ENCODE measurements around the gene COX4I1. TPM values are rescaled to one million over a fixed set of nuclear protein-coding genes. Genes with fewer than 3 reads are reported as not detected.
"Not testable (repeated sequence)": the region's sequence is repeated elsewhere in the genome, so short reads cannot be mapped to it uniquely, and the experiment has no call there.

COX4I1 gene
- total RNA-seq, 2 experiments from 2014 or later: 505 to 520 TPM

DNA sequence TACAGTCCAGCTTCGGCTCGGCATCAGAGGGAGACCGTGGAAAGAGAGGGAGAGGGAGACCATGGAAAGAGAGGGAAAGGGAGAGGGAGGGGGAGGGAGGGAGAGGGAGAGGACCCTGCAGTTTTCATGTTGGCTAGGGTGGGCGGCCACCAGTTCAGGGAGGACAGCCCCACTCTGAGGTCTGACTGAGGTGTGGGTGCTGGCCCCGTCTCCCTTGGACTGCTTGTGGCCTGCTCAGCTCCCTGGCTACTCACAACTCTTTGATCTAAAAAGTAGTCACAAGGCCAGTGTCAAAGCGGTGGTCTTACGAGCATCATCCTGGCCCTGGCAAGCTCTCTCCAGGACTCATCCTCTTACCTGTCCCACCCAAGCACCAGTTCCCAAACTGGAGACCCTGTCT lies 9.4 kb downstream of the COX4I1 start:
- CTCF ChIA-PET: interaction anchor here (2.8 kb wide), 1 partner anchor 12 kb away, joined by 13 read pairs; no protein-coding TSS in a partner anchor
- H3K4me1 Mint-ChIP-seq (ENCODE audit: low read depth): peaks cover 1% of the 10 kb centered on the region
- peaks cover 27% of the 10 kb centered on the region for H3K36me3 Mint-ChIP-seq (ENCODE audit: low read depth)
- no peak overlapping the region for H3K27ac Mint-ChIP-seq
- POLR2A ChIA-PET: no interaction called here
- no peaks in the 10 kb centered on the region for H3K9me3 Mint-ChIP-seq (ENCODE audit: insufficient read depth)
- peaks cover 21% of the 10 kb centered on the region for H3K27me3 Mint-ChIP-seq (ENCODE audit: low read depth)
- ATAC-seq (no peak), DNase-seq (no peak)
- H3K4me3 Mint-ChIP-seq: no peak overlapping the region

DNA sequence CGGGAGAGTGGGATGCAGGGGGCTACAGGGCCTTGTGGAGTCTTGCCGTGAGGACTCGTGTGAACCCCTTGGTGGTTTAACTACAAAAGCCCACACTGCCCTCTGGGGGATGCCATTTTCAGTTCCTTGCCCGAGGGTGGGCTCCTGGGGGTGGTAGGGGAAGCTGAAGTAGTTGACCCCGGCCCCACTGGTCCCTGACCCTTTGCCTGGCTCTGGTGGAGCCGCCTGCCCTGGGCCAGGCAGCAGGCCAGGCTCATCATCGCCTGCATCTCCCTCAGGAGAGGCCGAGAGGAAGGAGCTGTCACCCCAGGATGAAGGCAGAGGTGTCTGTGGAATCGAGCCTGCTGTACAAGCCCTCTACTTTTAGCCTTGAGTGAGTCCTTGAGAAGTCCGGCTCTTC lies 10.2 kb downstream of the COX4I1 start:
- ChIA-PET CTCF (interaction anchor here (0.6 to 2.8 kb wide), 2 partner anchors 9 to 12 kb away, joined by 3 to 13 read pairs; no protein-coding TSS in a partner anchor), POLR2A (no interaction called here)
- no peak overlapping the region for H3K4me3 Mint-ChIP-seq
- no peaks in the 10 kb centered on the region for H3K9me3 Mint-ChIP-seq (ENCODE audit: insufficient read depth)
- DNase-seq: no peak
- H3K27me3 Mint-ChIP-seq (ENCODE audit: low read depth): peaks cover 22% of the 10 kb centered on the region
- peaks cover 22% of the 10 kb centered on the region for H3K36me3 Mint-ChIP-seq (ENCODE audit: low read depth)
- ATAC-seq: peak; percentile 10
- H3K27ac Mint-ChIP-seq: no peak overlapping the region
- no peaks in the 10 kb centered on the region for H3K4me1 Mint-ChIP-seq (ENCODE audit: low read depth)

GRCh38 chr16:85810097-85810741 lies 10.7 kb downstream of the COX4I1 start:
- Mint-ChIP-seq H3K27ac (no peak overlapping the region), H3K4me1 (ENCODE audit: low read depth) (no peaks in the 10 kb centered on the region), H3K27me3 (ENCODE audit: low read depth) (peaks cover 27% of the 10 kb centered on the region), H3K9me3 (ENCODE audit: insufficient read depth) (no peaks in the 10 kb centered on the region), H3K4me3 (no peak overlapping the region), H3K36me3 (ENCODE audit: low read depth) (peaks cover 17% of the 10 kb centered on the region)
- CTCF ChIA-PET: interaction anchor here (2.8 kb wide), 1 partner anchor 11 kb away, joined by 13 read pairs; no protein-coding TSS in a partner anchor
- POLR2A ChIA-PET: interaction anchor here (0.6 to 1.2 kb wide), 2 partner anchors 171 to 275 kb away, joined by 3 read pairs; no protein-coding TSS in a partner anchor
- ATAC-seq: no peak
- no peak for DNase-seq

DNA sequence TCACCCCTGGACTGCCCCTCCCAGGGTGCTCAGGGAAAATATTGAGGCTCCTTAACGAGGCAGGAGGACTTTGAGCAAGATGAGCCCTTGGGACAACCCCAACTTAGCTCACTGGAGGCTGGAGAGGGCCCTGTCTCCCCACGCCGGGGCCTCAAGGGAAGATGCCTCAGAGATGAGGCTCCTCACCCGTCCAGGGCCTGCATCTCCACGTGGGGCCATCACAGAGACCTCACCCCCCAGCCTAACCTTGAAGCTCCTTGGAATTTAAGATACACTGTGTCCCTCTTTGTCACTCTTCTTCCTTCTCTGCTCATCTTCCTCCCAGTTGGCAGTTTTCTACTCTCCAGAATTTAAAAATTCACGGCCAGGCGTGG lies 11.2 kb downstream of the COX4I1 start:
- DNase-seq (no peak), ATAC-seq (no peak)
- Mint-ChIP-seq H3K4me3 (no peak overlapping the region), H3K27ac (no peak overlapping the region), H3K27me3 (ENCODE audit: low read depth) (peaks cover 27% of the 10 kb centered on the region), H3K36me3 (ENCODE audit: low read depth) (peaks cover 12% of the 10 kb centered on the region), H3K4me1 (ENCODE audit: low read depth) (no peaks in the 10 kb centered on the region), H3K9me3 (ENCODE audit: insufficient read depth) (no peaks in the 10 kb centered on the region)
- POLR2A ChIA-PET: interaction anchor here (0.6 to 1.2 kb wide), 2 partner anchors 171 to 275 kb away, joined by 3 read pairs; no protein-coding TSS in a partner anchor
- CTCF ChIA-PET: interaction anchor here (2.8 kb wide), 1 partner anchor 10 kb away, joined by 13 read pairs; no protein-coding TSS in a partner anchor

DNA sequence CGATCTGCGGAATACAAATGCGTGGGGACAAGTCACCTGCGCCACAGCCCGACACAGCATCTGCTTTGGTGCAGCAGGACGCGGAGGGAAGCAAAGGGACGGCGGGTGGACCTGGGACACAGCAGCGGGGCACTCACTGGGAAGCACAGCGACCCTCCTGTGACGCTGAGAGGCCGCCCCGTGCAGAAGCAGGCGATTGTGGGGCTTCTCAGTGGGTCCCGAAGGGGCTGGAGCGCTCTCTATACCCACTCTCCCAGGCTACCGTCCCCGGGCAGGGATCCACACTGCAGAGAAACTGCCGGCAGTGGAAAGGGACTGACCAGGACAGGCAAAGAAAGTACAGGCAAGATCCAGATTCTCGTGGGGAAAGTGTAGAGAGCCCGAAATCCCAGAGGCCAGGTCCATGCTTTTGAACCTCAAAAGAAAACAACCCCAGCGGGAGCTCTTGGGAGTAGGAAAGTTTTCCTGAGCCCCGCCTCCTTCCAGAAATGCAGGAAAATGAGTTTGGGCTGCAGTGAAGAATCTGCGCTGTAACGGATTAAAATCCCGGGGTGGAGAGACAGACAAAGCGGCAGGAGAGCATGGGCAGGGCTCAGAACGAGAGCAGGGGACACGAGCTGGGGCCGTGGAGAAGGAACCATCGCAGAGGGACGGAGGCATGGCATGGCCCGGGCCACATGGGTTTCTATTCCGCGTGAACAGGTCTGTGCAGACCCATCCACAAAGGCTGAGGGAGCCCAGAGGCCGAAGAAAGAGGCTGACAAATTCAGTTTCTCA lies 12.7 kb downstream of the COX4I1 start:
- Mint-ChIP-seq H3K27ac (no peak overlapping the region), H3K4me1 (ENCODE audit: low read depth) (no peaks in the 10 kb centered on the region), H3K4me3 (no peak overlapping the region), H3K36me3 (ENCODE audit: low read depth) (no peaks in the 10 kb centered on the region), H3K9me3 (ENCODE audit: insufficient read depth) (no peaks in the 10 kb centered on the region), H3K27me3 (ENCODE audit: low read depth) (peaks cover 27% of the 10 kb centered on the region)
- ChIA-PET CTCF (interaction anchor here (0.6 to 2.8 kb wide), 3 partner anchors 9 to 175 kb away, joined by 3 to 13 read pairs (median 7); no protein-coding TSS in a partner anchor), POLR2A (interaction anchor here (0.8 to 1.2 kb wide), 2 partner anchors 19 to 176 kb away, joined by 3 to 4 read pairs; no protein-coding TSS in a partner anchor)
- no peak for ATAC-seq
- DNase-seq: no peak

DNA sequence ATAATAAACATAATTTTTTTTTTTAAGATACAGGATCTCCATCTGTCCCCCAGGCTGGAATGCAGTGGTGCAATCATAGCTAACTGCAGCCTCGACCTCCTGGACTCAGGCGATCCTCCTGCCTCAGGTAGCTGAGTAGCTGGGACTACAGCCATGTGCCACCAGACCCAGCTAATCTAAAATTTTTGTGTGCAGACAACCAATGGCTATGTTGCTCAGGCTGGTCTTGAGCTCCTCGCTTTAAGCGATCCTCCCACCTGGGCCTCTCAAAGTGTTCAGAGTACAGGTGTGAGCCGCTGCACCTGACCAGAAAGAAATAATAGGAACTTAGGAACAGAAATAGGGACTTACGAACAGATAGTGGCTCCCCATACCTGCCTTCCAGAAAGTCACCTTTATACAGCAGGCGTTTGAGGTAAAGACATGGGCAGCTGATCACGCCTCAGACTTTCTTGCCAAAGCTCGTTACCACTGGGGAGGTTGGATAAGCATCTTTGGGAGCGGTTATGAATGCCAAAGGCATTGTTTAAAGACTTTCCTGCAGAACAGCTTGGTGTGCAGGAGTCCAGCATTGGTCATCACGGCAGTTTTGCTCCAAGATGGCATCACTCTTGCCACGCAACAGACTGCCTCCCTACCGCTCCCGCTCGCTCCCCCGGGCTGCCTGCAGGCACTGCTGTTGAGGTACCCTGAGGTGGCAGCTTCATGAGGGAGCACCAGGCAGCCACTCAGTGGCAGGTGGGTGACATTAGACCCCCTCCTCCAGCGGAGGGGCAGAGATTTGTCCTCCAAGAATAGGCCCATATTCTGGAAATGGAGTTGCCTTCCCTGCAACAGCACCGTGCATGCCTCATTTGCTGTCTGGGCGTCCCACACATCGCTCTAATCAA lies 13.6 kb downstream of the COX4I1 start:
- POLR2A ChIA-PET: interaction anchor here (0.8 to 1.2 kb wide), 2 partner anchors 20 to 175 kb away, joined by 3 to 4 read pairs; no protein-coding TSS in a partner anchor
- no peaks in the 10 kb centered on the region for H3K9me3 Mint-ChIP-seq (ENCODE audit: insufficient read depth)
- H3K27ac Mint-ChIP-seq: no peak overlapping the region
- H3K27me3 Mint-ChIP-seq (ENCODE audit: low read depth): peaks cover 27% of the 10 kb centered on the region
- no peaks in the 10 kb centered on the region for H3K36me3 Mint-ChIP-seq (ENCODE audit: low read depth)
- CTCF ChIA-PET: interaction anchor here (0.6 to 2.0 kb wide), 4 partner anchors 8 to 203 kb away, joined by 3 to 7 read pairs (median 5); partner anchors contain the start of gene IRF8
- no peak for DNase-seq
- no peak for ATAC-seq
- H3K4me1 Mint-ChIP-seq (ENCODE audit: low read depth): no peaks in the 10 kb centered on the region
- H3K4me3 Mint-ChIP-seq: no peak overlapping the region

- DNase-seq: no peak
- no peak overlapping the region for H3K27ac Mint-ChIP-seq
- ChIA-PET CTCF (interaction anchor here (2.0 kb wide), 1 partner anchor 172 kb away, joined by 6 read pairs; no protein-coding TSS in a partner anchor), POLR2A (no interaction called here)
- H3K4me3 Mint-ChIP-seq: no peak overlapping the region
- H3K4me1 Mint-ChIP-seq (ENCODE audit: low read depth): peaks cover 3% of the 10 kb centered on the region
- H3K27me3 Mint-ChIP-seq (ENCODE audit: low read depth): peaks cover 28% of the 10 kb centered on the region
- ATAC-seq: no peak
- no peaks in the 10 kb centered on the region for H3K9me3 Mint-ChIP-seq (ENCODE audit: insufficient read depth)
- H3K36me3 Mint-ChIP-seq (ENCODE audit: low read depth): no peaks in the 10 kb centered on the region
Measured at GRCh38 chr16:85816159-85816558, 16.7 kb downstream of the COX4I1 start.

DNA sequence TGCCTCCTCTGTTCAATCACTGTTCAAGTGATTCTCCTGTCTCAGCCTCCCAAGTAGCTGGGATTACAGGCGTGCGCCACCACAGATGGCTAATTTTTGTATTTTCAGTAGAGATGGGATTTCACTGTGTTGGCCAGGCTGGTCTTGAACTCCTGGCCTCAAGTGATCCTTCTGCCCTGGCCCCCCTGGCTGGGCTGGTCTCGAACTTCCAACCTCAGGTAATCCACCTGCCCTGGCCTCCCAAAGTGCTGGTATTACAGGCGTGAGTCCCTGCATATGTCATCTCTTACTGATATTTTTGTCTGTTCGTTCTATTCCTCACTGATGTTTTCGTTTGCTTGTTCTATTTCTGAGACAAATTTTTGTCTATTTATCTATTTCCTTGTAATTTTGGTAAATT lies 17.7 kb downstream of the COX4I1 start:
- POLR2A ChIA-PET; DNase-seq; H3K4me1 Mint-ChIP-seq (ENCODE audit: low read depth); H3K4me3 Mint-ChIP-seq; H3K27ac Mint-ChIP-seq; H3K9me3 Mint-ChIP-seq (ENCODE audit: insufficient read depth); H3K36me3 Mint-ChIP-seq (ENCODE audit: low read depth); ATAC-seq: not testable (repeated sequence)
- peaks cover 19% of the 10 kb centered on the region for H3K27me3 Mint-ChIP-seq (ENCODE audit: low read depth)
- CTCF ChIA-PET: interaction anchor here (2.0 kb wide), 1 partner anchor 171 kb away, joined by 6 read pairs; no protein-coding TSS in a partner anchor

DNA sequence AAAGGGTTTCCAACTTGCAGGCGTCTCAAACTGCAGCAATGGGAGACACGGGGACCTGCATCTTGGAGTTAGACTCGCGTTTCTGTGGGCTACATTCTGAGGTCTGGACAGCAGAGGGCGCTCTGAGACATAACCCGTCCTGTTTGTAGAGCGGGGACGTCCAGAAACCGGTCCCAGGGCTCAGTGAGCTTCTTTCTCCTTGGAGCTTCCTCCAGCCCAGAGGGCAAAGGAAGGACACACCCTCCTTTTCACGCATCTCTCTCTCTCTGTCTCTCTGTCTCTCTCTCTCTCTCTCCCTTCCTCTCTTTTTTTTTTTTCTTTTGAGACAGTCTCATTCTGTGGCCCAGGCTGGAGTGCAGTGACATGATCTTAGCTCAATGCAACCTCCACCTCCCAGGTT lies 19.8 kb downstream of the COX4I1 start:
- peaks cover 8% of the 10 kb centered on the region for H3K27me3 Mint-ChIP-seq (ENCODE audit: low read depth)
- H3K36me3 Mint-ChIP-seq (ENCODE audit: low read depth): no peaks in the 10 kb centered on the region
- DNase-seq (peak; percentile 92), ATAC-seq (peak; percentile 83)
- H3K4me3 Mint-ChIP-seq: no peak overlapping the region
- no peaks in the 10 kb centered on the region for H3K9me3 Mint-ChIP-seq (ENCODE audit: insufficient read depth)
- no peak overlapping the region for H3K27ac Mint-ChIP-seq
- ChIA-PET POLR2A (interaction anchor here (0.8 kb wide), 1 partner anchor 170 kb away, joined by 3 read pairs; no protein-coding TSS in a partner anchor), CTCF (interaction anchor here (0.7 to 6.6 kb wide), 37 partner anchors 12 to 699 kb away, joined by 3 to 385 read pairs (median 4); partner anchors contain the start of gene IRF8)
- peaks cover 9% of the 10 kb centered on the region for H3K4me1 Mint-ChIP-seq (ENCODE audit: low read depth)

- Mint-ChIP-seq H3K27me3 (ENCODE audit: low read depth) (peaks cover 7% of the 10 kb centered on the region), H3K27ac (no peak overlapping the region), H3K4me1 (ENCODE audit: low read depth) (peaks cover 9% of the 10 kb centered on the region), H3K4me3 (no peak overlapping the region), H3K9me3 (ENCODE audit: insufficient read depth) (no peaks in the 10 kb centered on the region), H3K36me3 (ENCODE audit: low read depth) (no peaks in the 10 kb centered on the region)
- ChIA-PET POLR2A (no interaction called here), CTCF (interaction anchor here (0.7 to 6.6 kb wide), 37 partner anchors 12 to 698 kb away, joined by 3 to 385 read pairs (median 4); partner anchors contain the start of gene IRF8)
- ATAC-seq (no peak), DNase-seq (no peak)
Measured at GRCh38 chr16:85819771-85820170, 20.3 kb downstream of the COX4I1 start.
